Pancreas (tissue), 10 donors: ENCODE data around the gene CTSC. TPM values are rescaled to one million over a fixed set of nuclear protein-coding genes. Genes with fewer than 3 reads are reported as not detected.

Experiments
- ATAC-seq, 4 donors: fragments of 200-7000 bp; cut with Tn5 transposase; one replicate each; pipeline versions ENCODE4 v1.8.0 to v1.9.1; 2020; ENCODE audit warnings: mild to moderate bottlenecking in 4 of 4, moderate library complexity in 4 of 4
- DNase-seq, 6 donors: peaks; one replicate each; pipeline ENCODE4 v3.0.0-alpha.2; 2020
- FAIRE-seq: peaks from 2 replicates; lab custom pipeline; 2012; peaks lifted over from hg19 to GRCh38; lab: Jason Lieb, UNC
- H3K27ac ChIP-seq, 4 donors: fragments of 200-600 bp; sonication (generic); 1 replicate in 3 of 4; 2 replicates in 1 of 4; pipeline versions ENCODE4 v1.5.0 to v1.8.0; 2020
- H3K27me3 ChIP-seq, 4 donors: fragments of 200-600 bp; one replicate each; pipeline ENCODE4 v1.8.0; 2021
- H3K36me3 ChIP-seq, 3 donors: fragments of 200-600 bp; sonication (generic) in 1 of 3; one replicate each; pipeline versions ENCODE4 v1.5.0 to v1.8.0; 2020 to 2021
- H3K4me1 ChIP-seq, 3 donors: fragments of 200-600 bp; one replicate each; pipeline ENCODE4 v1.8.0; 2021
- H3K4me3 ChIP-seq, 4 donors: fragments of 200-600 bp; sonication (generic) in 2 of 4; one replicate each; pipeline versions ENCODE4 v1.5.0 to v1.8.0; 2020 to 2021
- H3K9me3 ChIP-seq, 4 donors: fragments of 200-600 bp; one replicate each; pipeline ENCODE4 v1.8.0; 2021
- WGBS, 2 donors: extraction: QIAGEN DNeasy Blood & Tissue Kit; methylation state at CpG; one replicate each; pipeline ENCODE4 v1.1.7; 2013; 5-methylcytosine and 5-hydroxymethylcytosine counted together
- intact Hi-C, 3 donors: fragments of 100-400 bp; cut with DNase I; formaldehyde crosslinking; loops; one replicate each; pipeline versions ENCODE4 v1.11.1 to v1.14.2; 2022
- polyA plus RNA-seq, 2 donors: library from polyadenylated mRNA; stranded (reverse); fragments of 200-250 nt; gene quantifications; one replicate each; pipeline ENCODE4 v1.2.3, GENCODE V29; 2013
- total RNA-seq, 6 donors: library from RNA; stranded (reverse); fragmentation: NEBNext Ultra II Directional in 4 of 6; extraction: Animal tissue kit (Norgen Biotek cat#: 25700) in 4 of 6; gene quantifications; one replicate each; pipeline versions ENCODE4 v1.2.1 to v1.2.4, GENCODE V29; 2021 to 2023
- TF ChIP-seq, protein P1 (sequence below), 4 donors: fragments of 200-600 bp; sonication (generic) in 3 of 4; IDR thresholded peaks; one replicate each; pipeline versions ENCODE4 v1.5.0 to v1.8.0; 2021; ENCODE audit warnings: antibody characterized with exemption in 4 of 4
- donor health status: healthy with polysubstance abuse.
- donor health status: DM: no; HTN: no; CAD: no; lungs with moderate emphysema.
- donor health status: DM: no; HTN: no; CAD: no.
- donor health status: control.
- donor health status: control.
- donor health status: Bipolar disorder and iron deficiency.
- donor health status: DM: yes; HTN: yes; CAD: no.
- donor health status: DM: no; HTN: no; CAD: no.
- donor health status: DM: no; HTN: no; CAD: no.
- donor health status: DM: yes; HTN: yes; CAD: no.

CTSC gene
- total and polyA plus RNA-seq, 8 donors: 12.2 to 68.6 (median 22.2) TPM

GRCh38 chr11:88379130-88379529 is 41.6 kb upstream of the CTSC start:
- FAIRE-seq: no peak

GRCh38 chr11:88378422-88379066 is 41.0 kb upstream of the CTSC start:
- no peaks in the 10 kb centered on the region for H3K27me3 ChIP-seq
- no peak for DNase-seq
- TF ChIP-seq, protein P1, sequence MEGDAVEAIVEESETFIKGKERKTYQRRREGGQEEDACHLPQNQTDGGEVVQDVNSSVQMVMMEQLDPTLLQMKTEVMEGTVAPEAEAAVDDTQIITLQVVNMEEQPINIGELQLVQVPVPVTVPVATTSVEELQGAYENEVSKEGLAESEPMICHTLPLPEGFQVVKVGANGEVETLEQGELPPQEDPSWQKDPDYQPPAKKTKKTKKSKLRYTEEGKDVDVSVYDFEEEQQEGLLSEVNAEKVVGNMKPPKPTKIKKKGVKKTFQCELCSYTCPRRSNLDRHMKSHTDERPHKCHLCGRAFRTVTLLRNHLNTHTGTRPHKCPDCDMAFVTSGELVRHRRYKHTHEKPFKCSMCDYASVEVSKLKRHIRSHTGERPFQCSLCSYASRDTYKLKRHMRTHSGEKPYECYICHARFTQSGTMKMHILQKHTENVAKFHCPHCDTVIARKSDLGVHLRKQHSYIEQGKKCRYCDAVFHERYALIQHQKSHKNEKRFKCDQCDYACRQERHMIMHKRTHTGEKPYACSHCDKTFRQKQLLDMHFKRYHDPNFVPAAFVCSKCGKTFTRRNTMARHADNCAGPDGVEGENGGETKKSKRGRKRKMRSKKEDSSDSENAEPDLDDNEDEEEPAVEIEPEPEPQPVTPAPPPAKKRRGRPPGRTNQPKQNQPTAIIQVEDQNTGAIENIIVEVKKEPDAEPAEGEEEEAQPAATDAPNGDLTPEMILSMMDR (IDR thresholded peaks at IDR 0.05): no peak
- no peak overlapping the region for H3K4me3 ChIP-seq
- no peaks in the 10 kb centered on the region for H3K9me3 ChIP-seq
- no peak for ATAC-seq
- intact Hi-C loops: no loop called here
- 87 to 88% methylated on average over 4 of the region's 4 CpGs for WGBS, 2 donors
- H3K4me1 ChIP-seq: no peaks in the 10 kb centered on the region
- H3K36me3 ChIP-seq: no peaks in the 10 kb centered on the region
- H3K27ac ChIP-seq: no peak overlapping the region
- no peak for FAIRE-seq

More at GRCh38 chr11:88379130-88379529, 41.6 kb upstream of the CTSC start:
- Histone ChIP-seq H3K27ac (no peak overlapping the region), H3K4me3 (no peak overlapping the region), H3K27me3 (no peaks in the 10 kb centered on the region), H3K4me1 (no peaks in the 10 kb centered on the region), H3K9me3 (no peaks in the 10 kb centered on the region), H3K36me3 (no peaks in the 10 kb centered on the region)
- DNase-seq (no peak), ATAC-seq (no peak)
- TF ChIP-seq, protein P1 (IDR thresholded peaks at IDR 0.05): no peak
- 94% methylated on average over 3 of the region's 3 CpGs for WGBS, 2 donors
- intact Hi-C loops: no loop called here

- Histone ChIP-seq H3K9me3 (no peaks in the 10 kb centered on the region), H3K4me1 (no peaks in the 10 kb centered on the region), H3K36me3 (no peaks in the 10 kb centered on the region), H3K27me3 (no peaks in the 10 kb centered on the region), H3K4me3 (no peak overlapping the region), H3K27ac (no peak overlapping the region)
- TF ChIP-seq, protein P1 (IDR thresholded peaks at IDR 0.05): no peak
- ATAC-seq: no peak
- no peak for DNase-seq
- intact Hi-C loops: no loop called here
- no peak for FAIRE-seq
Observed at GRCh38 chr11:88377646-88378045, 40.1 kb upstream of the CTSC start.

DNA sequence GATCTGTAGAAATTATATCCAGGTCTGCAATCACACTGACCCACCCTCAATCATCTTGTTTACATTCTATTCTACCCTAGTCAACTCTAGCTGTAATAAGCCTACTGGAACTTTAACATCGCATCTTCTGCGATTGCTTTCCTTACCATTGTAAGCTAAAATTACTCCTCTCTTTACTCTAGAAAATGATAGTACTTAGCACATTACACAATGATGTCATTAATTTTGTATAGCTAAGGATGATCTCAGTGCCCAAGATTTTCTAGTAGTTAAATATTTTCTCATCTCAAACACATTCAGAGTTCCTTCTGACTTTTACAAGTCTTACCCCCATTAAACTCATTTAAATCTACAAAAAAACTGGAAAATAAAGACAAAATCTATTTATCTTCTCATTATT is 39.6 kb upstream of the CTSC start:
- no peak for ATAC-seq
- no peaks in the 10 kb centered on the region for H3K27me3 ChIP-seq
- H3K4me1 ChIP-seq: no peaks in the 10 kb centered on the region
- intact Hi-C loops: no loop called here
- no peaks in the 10 kb centered on the region for H3K9me3 ChIP-seq
- TF ChIP-seq, protein P1 (IDR thresholded peaks at IDR 0.05): no peak
- DNase-seq: no peak
- no peak overlapping the region for H3K4me3 ChIP-seq
- no peak for FAIRE-seq
- H3K36me3 ChIP-seq: no peaks in the 10 kb centered on the region
- H3K27ac ChIP-seq: no peak overlapping the region
- 97 to 99% methylated on average over 2 of the region's 2 CpGs for WGBS, 2 donors

DNA sequence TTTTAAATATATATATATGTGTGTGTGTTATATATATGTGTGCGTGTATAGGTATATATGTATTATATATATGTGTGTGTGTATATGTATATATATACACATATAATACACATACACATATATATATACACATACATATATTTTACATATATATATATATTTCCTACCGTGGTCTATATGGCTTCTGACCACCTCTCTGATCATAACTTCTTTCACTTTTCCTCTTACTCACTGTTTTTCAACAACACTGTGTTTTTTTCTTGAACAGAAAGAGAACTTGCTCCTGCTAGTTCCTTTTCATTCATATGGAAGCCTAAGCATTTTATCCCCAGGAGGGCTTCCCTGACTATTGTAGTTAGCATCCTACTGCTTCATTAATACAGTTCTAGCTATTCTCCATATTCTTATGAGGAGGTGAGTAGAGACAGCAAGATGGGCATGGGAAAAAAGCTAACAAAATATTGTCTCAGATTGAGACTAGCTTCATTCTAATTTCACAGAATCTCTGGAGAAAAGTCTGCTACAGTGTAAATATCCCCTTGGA is 38.5 kb upstream of the CTSC start:
- H3K27me3 ChIP-seq: no peaks in the 10 kb centered on the region
- intact Hi-C loops: no loop called here
- no peak for ATAC-seq
- no peak for DNase-seq
- TF ChIP-seq, protein P1 (IDR thresholded peaks at IDR 0.05): no peak
- no peak for FAIRE-seq
- H3K27ac ChIP-seq: no peak overlapping the region
- H3K36me3 ChIP-seq: no peaks in the 10 kb centered on the region
- H3K4me1 ChIP-seq: no peaks in the 10 kb centered on the region
- no peaks in the 10 kb centered on the region for H3K9me3 ChIP-seq
- 81 to 87% methylated on average over 2 of the region's 2 CpGs for WGBS, 2 donors
- no peak overlapping the region for H3K4me3 ChIP-seq
